Tibial nerve (tissue), 4 donors: Measurements from ENCODE around the gene ZNF474. TPM values are rescaled to one million over a fixed set of nuclear protein-coding genes. Genes with fewer than 3 reads are reported as not detected.
A peak's percentile ranks its signal among the peaks of the same experiment; 100 is the strongest.

Experiments used
- DNase-seq, 2 donors: peaks; one replicate each; pipeline ENCODE4 v3.0.0-alpha.2; 2019; ENCODE audit warnings: low spot score in 2 of 2
- H3K27ac ChIP-seq, 4 donors: fragments of 200-600 bp; sonication (generic) in 3 of 4; one replicate each; pipeline ENCODE4 v1.5.1; 2017 to 2019; ENCODE audit warnings: mild to moderate bottlenecking in 1 of 4
- H3K27me3 ChIP-seq, 2 donors: fragments of 200-600 bp; sonication (generic) in 1 of 2; one replicate each; pipeline versions ENCODE4 v1.5.1 to v1.6.0; 2017 to 2019
- H3K36me3 ChIP-seq, 3 donors: fragments of 200-600 bp; sonication (generic); one replicate each; pipeline ENCODE4 v1.5.1; 2018 to 2019
- H3K4me1 ChIP-seq, 4 donors: fragments of 200-600 bp; sonication (generic) in 3 of 4; one replicate each; pipeline ENCODE4 v1.5.1; 2017 to 2019
- H3K4me3 ChIP-seq, 4 donors: fragments of 200-600 bp; sonication (generic) in 3 of 4; one replicate each; pipeline ENCODE4 v1.5.1; 2017 to 2019; ENCODE audit warnings: mild to moderate bottlenecking in 1 of 4, moderate library complexity in 1 of 4
- H3K9me3 ChIP-seq, 4 donors: fragments of 200-600 bp; sonication (generic) in 3 of 4; one replicate each; pipeline ENCODE4 v1.5.1; 2017 to 2019
- EP300 ChIP-seq, 2 donors: sonication (generic); formaldehyde crosslinking; IDR thresholded peaks; one replicate each; pipeline ENCODE4 v1.6.1; 2017; ENCODE audit warnings: antibody characterized with exemption in 2 of 2, mild to moderate bottlenecking in 1 of 2
- POLR2A ChIP-seq, 2 donors: fragments of 450-650 bp; IDR thresholded peaks; one replicate each; pipeline ENCODE4 v1.6.1; 2017; ENCODE audit warnings: antibody characterized with exemption in 2 of 2, mild to moderate bottlenecking in 2 of 2, moderate library complexity in 2 of 2
- WGBS, 2 donors: methylation state at CpG; one replicate each; pipeline ENCODE4 v1.1.5; 2018; 5-methylcytosine and 5-hydroxymethylcytosine counted together
- total RNA-seq, 4 donors: library from RNA; depleted of rRNA; stranded (reverse); fragments of >200 nt; gene quantifications; one replicate each; pipeline ENCODE4 v1.1.0, GENCODE V29; 2016
- TF ChIP-seq, protein P1 (sequence below), 5 experiments: fragments of 200-600 bp in 3 of 5; fragments of 450-650 bp in 2 of 5; sonication (generic) in 3 of 5; IDR thresholded peaks; one replicate each; pipeline ENCODE4 v1.5.1; 2016 to 2019; ENCODE audit warnings: antibody characterized with exemption in 5 of 5, mild to moderate bottlenecking in 3 of 5, moderate library complexity in 2 of 5

Gene ZNF474
- total RNA-seq, 4 donors from 2014 or later = 1.5 to 1.8 TPM; not detected in 2

DNA sequence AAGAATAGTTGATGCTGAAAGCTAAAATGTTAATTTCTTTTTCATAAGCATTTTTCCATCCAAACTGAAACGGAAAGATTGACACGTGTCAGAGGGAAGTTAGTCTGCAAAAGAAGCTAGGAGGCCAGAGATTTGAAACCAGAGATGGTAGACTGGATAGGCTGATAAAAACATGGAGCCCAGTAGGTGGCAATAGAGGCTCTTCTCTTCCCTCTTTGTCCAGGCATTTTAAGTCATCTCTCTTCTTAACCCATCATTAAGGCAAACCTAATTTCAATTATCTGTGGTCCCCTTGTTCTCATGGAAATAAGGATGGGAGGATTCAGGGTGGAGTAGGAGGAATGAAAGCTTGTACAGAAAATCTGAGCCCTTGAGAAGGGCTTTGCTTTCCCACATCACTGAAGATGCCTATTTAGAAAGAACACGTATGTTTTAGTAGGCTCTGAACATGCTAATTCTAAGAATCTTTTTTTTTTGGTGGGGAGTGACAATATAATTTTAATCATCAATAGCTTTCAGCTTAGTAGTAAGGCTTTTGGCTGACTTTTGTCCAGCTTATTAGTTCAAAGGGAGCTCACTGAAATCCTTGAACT lies 66.6 kb downstream of the ZNF474 start:
- Histone ChIP-seq H3K4me1 (no peaks in the 10 kb centered on the region), H3K36me3 (no peaks in the 10 kb centered on the region), H3K27ac (no peak overlapping the region), H3K9me3 (no peaks in the 10 kb centered on the region), H3K4me3 (no peak overlapping the region), H3K27me3 (no peaks in the 10 kb centered on the region)
- 29% methylated on average over 3 of the region's 3 CpGs for WGBS, 2 donors
- peak in 1 of 2 donors; percentile 51 for DNase-seq
- TF ChIP-seq, protein P1, sequence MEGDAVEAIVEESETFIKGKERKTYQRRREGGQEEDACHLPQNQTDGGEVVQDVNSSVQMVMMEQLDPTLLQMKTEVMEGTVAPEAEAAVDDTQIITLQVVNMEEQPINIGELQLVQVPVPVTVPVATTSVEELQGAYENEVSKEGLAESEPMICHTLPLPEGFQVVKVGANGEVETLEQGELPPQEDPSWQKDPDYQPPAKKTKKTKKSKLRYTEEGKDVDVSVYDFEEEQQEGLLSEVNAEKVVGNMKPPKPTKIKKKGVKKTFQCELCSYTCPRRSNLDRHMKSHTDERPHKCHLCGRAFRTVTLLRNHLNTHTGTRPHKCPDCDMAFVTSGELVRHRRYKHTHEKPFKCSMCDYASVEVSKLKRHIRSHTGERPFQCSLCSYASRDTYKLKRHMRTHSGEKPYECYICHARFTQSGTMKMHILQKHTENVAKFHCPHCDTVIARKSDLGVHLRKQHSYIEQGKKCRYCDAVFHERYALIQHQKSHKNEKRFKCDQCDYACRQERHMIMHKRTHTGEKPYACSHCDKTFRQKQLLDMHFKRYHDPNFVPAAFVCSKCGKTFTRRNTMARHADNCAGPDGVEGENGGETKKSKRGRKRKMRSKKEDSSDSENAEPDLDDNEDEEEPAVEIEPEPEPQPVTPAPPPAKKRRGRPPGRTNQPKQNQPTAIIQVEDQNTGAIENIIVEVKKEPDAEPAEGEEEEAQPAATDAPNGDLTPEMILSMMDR (IDR thresholded peaks at IDR 0.05) = peak; percentile 40 to 62 (median 54)
- TF ChIP-seq POLR2A (IDR thresholded peaks at IDR 0.05) (no peak), EP300 (IDR thresholded peaks at IDR 0.05) (no peak)

GRCh38 chr5:122199146-122199545 lies 69.8 kb downstream of the ZNF474 start:
- no peaks in the 10 kb centered on the region for H3K9me3 ChIP-seq
- no peak overlapping the region for H3K4me3 ChIP-seq
- H3K36me3 ChIP-seq = no peaks in the 10 kb centered on the region
- no peak for DNase-seq
- no peak overlapping the region for H3K27ac ChIP-seq
- H3K27me3 ChIP-seq = no peaks in the 10 kb centered on the region
- H3K4me1 ChIP-seq = no peaks in the 10 kb centered on the region
- no peak for TF ChIP-seq POLR2A (IDR thresholded peaks at IDR 0.05)
- TF ChIP-seq, protein P1 (IDR thresholded peaks at IDR 0.05) = no peak
- TF ChIP-seq EP300 (IDR thresholded peaks at IDR 0.05) = no peak
- WGBS, 2 donors = 64 to 67% methylated on average over 3 of the region's 3 CpGs

DNA sequence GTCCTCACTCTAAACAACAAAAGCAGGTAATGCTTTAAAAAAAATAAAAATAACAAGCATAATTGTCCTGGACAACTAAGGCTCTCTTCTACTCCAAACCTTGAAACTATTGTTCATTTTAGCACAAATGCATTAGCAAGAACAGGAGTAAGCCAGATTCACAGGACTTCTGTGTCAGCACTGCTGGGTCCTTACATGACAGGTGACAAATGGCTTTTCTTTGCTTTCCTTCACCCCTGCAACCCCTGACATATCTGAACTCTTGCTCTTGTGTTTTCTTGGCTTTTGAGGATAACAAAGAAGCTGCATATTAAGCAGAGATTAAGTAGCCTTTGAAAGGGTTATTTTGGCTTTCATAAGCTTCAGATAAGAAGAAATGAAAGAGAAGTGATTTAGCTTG lies 71.1 kb downstream of the ZNF474 start:
- no peaks in the 10 kb centered on the region for H3K4me1 ChIP-seq
- H3K27ac ChIP-seq = no peak overlapping the region
- H3K27me3 ChIP-seq = no peaks in the 10 kb centered on the region
- no peak for TF ChIP-seq EP300 (IDR thresholded peaks at IDR 0.05)
- TF ChIP-seq, protein P1 (IDR thresholded peaks at IDR 0.05) = no peak
- TF ChIP-seq POLR2A (IDR thresholded peaks at IDR 0.05) = no peak
- no peak overlapping the region for H3K4me3 ChIP-seq
- DNase-seq = no peak
- no peaks in the 10 kb centered on the region for H3K36me3 ChIP-seq
- no peaks in the 10 kb centered on the region for H3K9me3 ChIP-seq

DNA sequence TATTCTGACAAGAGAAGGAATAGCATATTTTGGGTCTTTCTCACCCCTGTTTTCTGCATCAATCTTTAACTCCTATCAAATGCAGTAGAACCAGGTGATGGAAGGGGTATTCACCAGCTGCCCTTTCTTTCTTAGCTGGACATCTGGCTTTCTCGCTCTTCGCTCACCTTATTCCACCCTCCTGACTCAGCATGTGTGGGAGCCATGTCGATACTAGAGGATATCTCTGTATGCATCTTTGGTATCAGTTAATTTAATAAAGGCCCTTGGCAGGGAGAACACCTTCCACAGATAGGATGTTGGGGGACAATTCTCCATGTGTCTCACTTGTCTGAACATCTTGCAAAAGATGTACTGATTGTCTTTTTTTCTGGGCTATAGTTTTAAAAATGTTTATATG lies 71.5 kb downstream of the ZNF474 start:
- Histone ChIP-seq H3K9me3 (no peaks in the 10 kb centered on the region), H3K27me3 (no peaks in the 10 kb centered on the region), H3K36me3 (no peaks in the 10 kb centered on the region), H3K4me3 (no peak overlapping the region), H3K4me1 (no peaks in the 10 kb centered on the region), H3K27ac (no peak overlapping the region)
- 87 to 95% methylated on average over 3 of the region's 3 CpGs for WGBS, 2 donors
- TF ChIP-seq, protein P1 (IDR thresholded peaks at IDR 0.05) = no peak
- no peak for TF ChIP-seq POLR2A (IDR thresholded peaks at IDR 0.05)
- TF ChIP-seq EP300 (IDR thresholded peaks at IDR 0.05) = no peak
- DNase-seq = no peak

- H3K27ac ChIP-seq = no peak overlapping the region
- 87 to 93% methylated on average over 3 of the region's 3 CpGs for WGBS, 2 donors
- no peaks in the 10 kb centered on the region for H3K27me3 ChIP-seq
- DNase-seq = no peak
- no peaks in the 10 kb centered on the region for H3K36me3 ChIP-seq
- TF ChIP-seq POLR2A (IDR thresholded peaks at IDR 0.05) (no peak), EP300 (IDR thresholded peaks at IDR 0.05) (no peak)
- TF ChIP-seq, protein P1 (IDR thresholded peaks at IDR 0.05) = no peak
- H3K4me1 ChIP-seq = no peaks in the 10 kb centered on the region
- no peak overlapping the region for H3K4me3 ChIP-seq
- H3K9me3 ChIP-seq = no peaks in the 10 kb centered on the region
Measured at GRCh38 chr5:122201365-122201764, 72.0 kb downstream of the ZNF474 start.
